GM12865 (cell line): ENCODE results near the gene MYH7.
"Not testable (repeated sequence)": the region's sequence is repeated elsewhere in the genome, so short reads cannot be mapped to it uniquely, and the experiment has no call there.

Source experiments
- DNase-seq: peaks from one replicate; pipeline ENCODE4 v3.0.0; 2010; ENCODE audit warnings: low read depth
- H3K4me3 ChIP-seq: 2 replicates; pipeline ENCODE4 v1.5.1; 2011; ENCODE audit warnings: mild to moderate bottlenecking, low read depth, low read length, control low read depth
- CTCF ChIP-seq: IDR thresholded peaks from 2 replicates; pipeline ENCODE4 v1.5.1; 2011; ENCODE audit warnings: low read length, control low read depth, low read depth, inconsistent platforms; ENCODE audit not compliant: insufficient read depth; ENCODE audit errors: missing control alignments

The MYH7 gene

GRCh38 chr14:23402296-23403138 lies 32.9 kb downstream of the MYH7 start:
- no peak for TF ChIP-seq CTCF
- DNase-seq = no peak

GRCh38 chr14:23401291-23401690 lies 34.2 kb downstream of the MYH7 start:
- TF ChIP-seq CTCF = no peak
- H3K4me3 ChIP-seq = no peak overlapping the region
- DNase-seq = no peak

More at GRCh38 chr14:23402296-23403138, 32.9 kb downstream of the MYH7 start:
- no peak overlapping the region for H3K4me3 ChIP-seq

GRCh38 chr14:23400496-23401149 lies 34.8 kb downstream of the MYH7 start:
- DNase-seq, H3K4me3 ChIP-seq: not testable (repeated sequence)

GRCh38 chr14:23399591-23399990 lies 35.9 kb downstream of the MYH7 start:
- H3K4me3 ChIP-seq = no peak overlapping the region
- no peak for DNase-seq
- no peak for TF ChIP-seq CTCF

- H3K4me3 ChIP-seq = no peak overlapping the region
- TF ChIP-seq CTCF = no peak
- no peak for DNase-seq
Observed at GRCh38 chr14:23399136-23399535, 36.3 kb downstream of the MYH7 start.

GRCh38 chr14:23398348-23398747 lies 37.1 kb downstream of the MYH7 start:
- TF ChIP-seq CTCF = no peak
- DNase-seq = no peak
- H3K4me3 ChIP-seq = no peak overlapping the region

- H3K4me3 ChIP-seq = no peak overlapping the region
- no peak for TF ChIP-seq CTCF
- DNase-seq = no peak
Observed at GRCh38 chr14:23396781-23397407, 38.6 kb downstream of the MYH7 start.
